HEK293T (cell line): Measurements from ENCODE around the gene FAM50A.

Source experiments
- CTCF ChIA-PET: fragments of 350-600 bp; formaldehyde crosslinking; extraction: SDS; loops from one replicate; lab custom pipeline; 2021; ENCODE audit warnings: antibody characterized with exemption, inconsistent platforms; lab: Yijun Ruan, JAX
- POLR2A ChIA-PET: fragments of 350-600 bp; formaldehyde crosslinking; extraction: SDS; loops from one replicate; lab custom pipeline; 2020; ENCODE audit warnings: antibody characterized with exemption, inconsistent platforms; lab: Yijun Ruan, JAX
- DNase-seq: peaks from one replicate; pipeline ENCODE4 v3.0.0; 2012; ENCODE audit warnings: mixed read lengths; ENCODE audit errors: extremely low spot score
- ARNT ChIP-seq: fragments of 450-650 bp; IDR thresholded peaks from 2 replicates; pipeline ENCODE4 v1.6.1; 2017; ENCODE audit warnings: mild to moderate bottlenecking
- BHLHE40 ChIP-seq: fragments of 450-650 bp; IDR thresholded peaks from 2 replicates; pipeline ENCODE4 v1.6.1; 2016; ENCODE audit warnings: mild to moderate bottlenecking, moderate library complexity, borderline replicate concordance
- CTBP1 ChIP-seq: fragments of 450-650 bp; IDR thresholded peaks from 2 replicates; pipeline ENCODE4 v1.6.1; 2016; ENCODE audit warnings: borderline replicate concordance
- ELF4 ChIP-seq: fragments of 450-650 bp; IDR thresholded peaks from 2 replicates; pipeline ENCODE4 v1.6.1; 2017; ENCODE audit warnings: antibody characterized with exemption
- FOXA1 ChIP-seq: fragments of 450-650 bp; IDR thresholded peaks from 2 replicates; pipeline ENCODE4 v1.6.1; 2016; ENCODE audit warnings: mild to moderate bottlenecking
- FOXK2 ChIP-seq: fragments of 450-650 bp; IDR thresholded peaks from 2 replicates; pipeline ENCODE4 v1.6.1; 2016; ENCODE audit warnings: mild to moderate bottlenecking
- FOXM1 ChIP-seq: fragments of 450-650 bp; IDR thresholded peaks from 2 replicates; pipeline ENCODE4 v1.6.1; 2017; ENCODE audit warnings: mild to moderate bottlenecking, borderline replicate concordance
- HDGF ChIP-seq: fragments of 450-650 bp; IDR thresholded peaks from 2 replicates; pipeline ENCODE4 v1.6.1; 2017; ENCODE audit warnings: antibody characterized with exemption, borderline replicate concordance
- L3MBTL2 ChIP-seq: fragments of 450-650 bp; conservative IDR thresholded peaks from 2 replicates; pipeline ENCODE4 v1.6.1; 2016; ENCODE audit warnings: mild to moderate bottlenecking
- LEF1 ChIP-seq: fragments of 450-650 bp; IDR thresholded peaks from 2 replicates; pipeline ENCODE4 v1.6.1; 2017; ENCODE audit warnings: mild to moderate bottlenecking, borderline replicate concordance
- NFRKB ChIP-seq: fragments of 450-650 bp; IDR thresholded peaks from 2 replicates; pipeline ENCODE4 v1.6.1; 2016; ENCODE audit warnings: mild to moderate bottlenecking, moderate library complexity
- SP1 ChIP-seq: fragments of 450-650 bp; IDR thresholded peaks from 2 replicates; pipeline ENCODE4 v1.6.1; 2017
- SUZ12 ChIP-seq: fragments of 450-650 bp; IDR thresholded peaks from 2 replicates; pipeline ENCODE4 v1.6.1; 2016; ENCODE audit warnings: mild to moderate bottlenecking
- TARDBP ChIP-seq: fragments of 450-650 bp; IDR thresholded peaks from 2 replicates; pipeline ENCODE4 v1.6.1; 2016
- ZNF384 ChIP-seq: fragments of 450-650 bp; IDR thresholded peaks from 2 replicates; pipeline ENCODE4 v1.6.1; 2016
- TF ChIP-seq, protein P1 (sequence below): fragments of 450-650 bp; IDR thresholded peaks from 2 replicates; pipeline ENCODE4 v1.6.1; 2016

FAM50A gene

GRCh38 chrX:154412468-154412867, 31.5 kb upstream of the FAM50A start:
- DNase-seq = no peak
- CTCF ChIA-PET = no interaction called here
- POLR2A ChIA-PET = interaction anchor here (0.6 to 2.7 kb wide), 22 partner anchors 8 to 135 kb away, joined by 3 to 14 read pairs (median 5); partner anchors contain the start of genes ATP6AP1, FAM50A, IKBKG and PLXNA3
- TF ChIP-seq FOXK2 = no peak
- TF ChIP-seq FOXA1 = no peak
- TF ChIP-seq ARNT = no peak
- TF ChIP-seq NFRKB = no peak
- TF ChIP-seq, protein P1, sequence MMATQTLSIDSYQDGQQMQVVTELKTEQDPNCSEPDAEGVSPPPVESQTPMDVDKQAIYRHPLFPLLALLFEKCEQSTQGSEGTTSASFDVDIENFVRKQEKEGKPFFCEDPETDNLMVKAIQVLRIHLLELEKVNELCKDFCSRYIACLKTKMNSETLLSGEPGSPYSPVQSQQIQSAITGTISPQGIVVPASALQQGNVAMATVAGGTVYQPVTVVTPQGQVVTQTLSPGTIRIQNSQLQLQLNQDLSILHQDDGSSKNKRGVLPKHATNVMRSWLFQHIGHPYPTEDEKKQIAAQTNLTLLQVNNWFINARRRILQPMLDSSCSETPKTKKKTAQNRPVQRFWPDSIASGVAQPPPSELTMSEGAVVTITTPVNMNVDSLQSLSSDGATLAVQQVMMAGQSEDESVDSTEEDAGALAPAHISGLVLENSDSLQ = no peak
- no peak for TF ChIP-seq HDGF
- TF ChIP-seq CTBP1 = no peak
- TF ChIP-seq LEF1 = no peak
- no peak for TF ChIP-seq L3MBTL2
- TF ChIP-seq SP1 = no peak
- no peak for TF ChIP-seq ELF4
- no peak for TF ChIP-seq SUZ12
- TF ChIP-seq FOXM1 = no peak
- TF ChIP-seq BHLHE40 = no peak
- no peak for TF ChIP-seq ZNF384
- TF ChIP-seq TARDBP = no peak

GRCh38 chrX:154413142-154413541, 30.8 kb upstream of the FAM50A start:
- CTCF ChIA-PET = no interaction called here

GRCh38 chrX:154417157-154417556, 26.8 kb upstream of the FAM50A start:
- CTCF ChIA-PET = no interaction called here
- TF ChIP-seq ELF4 = no peak
- TF ChIP-seq FOXA1 = no peak
- TF ChIP-seq HDGF = no peak
- no peak for TF ChIP-seq LEF1
- no peak for TF ChIP-seq FOXM1
- no peak for TF ChIP-seq ZNF384
- TF ChIP-seq NFRKB = no peak
- TF ChIP-seq SUZ12 = no peak
- TF ChIP-seq SP1 = no peak
- no peak for TF ChIP-seq L3MBTL2
- TF ChIP-seq BHLHE40 = no peak
- TF ChIP-seq, protein P1 = no peak
- no peak for TF ChIP-seq CTBP1
- no peak for TF ChIP-seq TARDBP
- TF ChIP-seq FOXK2 = no peak
- TF ChIP-seq ARNT = no peak
- POLR2A ChIA-PET = no interaction called here
- no peak for DNase-seq

More at GRCh38 chrX:154413142-154413541, 30.8 kb upstream of the FAM50A start:
- no peak for TF ChIP-seq SP1
- TF ChIP-seq SUZ12 = no peak
- no peak for TF ChIP-seq TARDBP
- no peak for TF ChIP-seq ARNT
- no peak for TF ChIP-seq FOXK2
- DNase-seq = no peak
- POLR2A ChIA-PET = interaction anchor here (1.6 kb wide), 1 partner anchor 8 kb away, joined by 13 read pairs; no protein-coding TSS in a partner anchor

DNA sequence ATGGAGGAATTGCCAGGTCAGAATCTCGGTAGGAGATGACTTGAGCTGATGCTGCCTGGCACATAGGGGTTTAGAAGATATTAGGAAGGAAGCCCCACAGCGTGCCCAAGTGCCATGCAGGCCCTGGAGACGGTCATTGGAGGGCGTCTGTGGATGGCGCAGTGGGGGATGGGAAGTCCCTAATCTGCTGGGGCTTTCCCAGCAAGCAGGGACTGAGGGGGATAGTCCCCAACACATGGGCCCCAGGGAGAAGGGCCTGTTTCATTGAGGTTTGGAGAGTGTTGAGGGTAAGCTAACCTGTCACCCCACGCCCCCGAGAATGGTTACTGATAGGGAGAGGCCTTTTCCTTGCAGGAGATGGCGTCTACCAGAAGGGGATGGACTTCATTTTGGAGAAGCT, 24.8 kb upstream of the FAM50A start:
- TF ChIP-seq LEF1 (no peak), SP1 (no peak), CTBP1 (no peak), HDGF (no peak), BHLHE40 (no peak), TARDBP (no peak), ZNF384 (no peak), ARNT (no peak), FOXK2 (no peak), FOXM1 (no peak), L3MBTL2 (no peak), NFRKB (no peak)
- TF ChIP-seq, protein P1 = no peak
- ChIA-PET CTCF (no interaction called here), POLR2A (no interaction called here)
- DNase-seq = no peak

DNA sequence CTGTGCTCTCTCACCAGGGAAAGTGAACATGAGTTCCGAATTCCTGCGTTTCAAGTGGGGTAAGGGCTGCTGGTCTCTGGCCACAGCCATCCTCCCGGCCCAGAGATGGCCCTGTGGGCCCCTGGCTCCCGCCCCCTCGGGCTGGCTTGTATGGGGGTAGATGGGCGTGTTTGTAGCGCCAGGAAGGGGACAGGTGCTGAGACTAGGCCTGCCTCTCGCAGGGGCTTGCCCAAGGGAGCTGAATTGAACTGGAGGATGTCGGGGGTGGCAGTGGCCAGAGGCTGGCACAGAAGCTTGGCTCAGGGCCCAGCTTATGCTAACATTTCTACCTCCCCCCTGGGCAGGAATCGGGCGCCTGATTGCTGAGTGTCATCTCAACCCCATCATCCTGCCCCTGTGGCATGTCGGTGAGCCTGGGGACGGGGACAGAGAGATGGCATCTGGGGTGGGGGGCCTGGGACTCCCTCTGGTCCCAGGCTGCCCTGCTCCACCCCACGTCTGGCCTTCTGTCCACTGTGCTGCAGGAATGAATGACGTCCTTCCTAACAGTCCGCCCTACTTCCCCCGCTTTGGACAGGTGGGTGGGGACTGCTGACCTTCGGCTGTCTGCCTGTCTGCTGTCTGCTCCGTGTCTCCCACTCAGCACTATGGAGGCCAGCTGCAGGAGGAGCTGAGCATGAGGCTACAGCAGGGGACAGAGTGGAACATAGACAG, 24.1 kb upstream of the FAM50A start:
- ChIA-PET CTCF (no interaction called here), POLR2A (interaction anchor here (1.5 to 2.1 kb wide), 2 partner anchors 8 to 22 kb away, joined by 4 to 13 read pairs; partner anchors contain the start of gene RPL10)
- no peak for DNase-seq
- TF ChIP-seq SP1 (no peak), CTBP1 (no peak), SUZ12 (no peak), LEF1 (no peak), FOXA1 (no peak), ZNF384 (no peak), NFRKB (no peak), L3MBTL2 (no peak), ELF4 (no peak), FOXM1 (no peak), ARNT (no peak), BHLHE40 (no peak), TARDBP (no peak)
- TF ChIP-seq, protein P1 = no peak
